HepG2 (cell line): Measurements from ENCODE around the gene UBAP2. TPM values are rescaled to one million over a fixed set of nuclear protein-coding genes. Genes with fewer than 3 reads are reported as not detected.

Source experiments
- ATAC-seq: fragments of 200-7000 bp; cut with Tn5 transposase; 3 replicates; pipeline ENCODE4 v1.9.1; 2020; ENCODE audit warnings: mild to moderate bottlenecking, moderate library complexity
- BruUV-seq: library from RNA; stranded (reverse); fragments of 400-500 nt; replicated peaks from 2 replicates; lab custom pipeline; 2021; lab: Mats Ljungman, UMichigan
- CTCF ChIA-PET: fragments of 300-600 bp; formaldehyde crosslinking; extraction: SDS; loops from one replicate; lab custom pipeline; 2021; ENCODE audit warnings: low total read pairs, inconsistent platforms, low intra/inter-chr PET ratio; lab: Yijun Ruan, JAX
- POLR2A ChIA-PET: fragments of 350-600 bp; sonication (Branson Sonifier 250); formaldehyde crosslinking; loops from one replicate; lab custom pipeline; 2020; ENCODE audit warnings: antibody characterized with exemption, inconsistent platforms; lab: Yijun Ruan, JAX
- DNase-seq: peaks from one replicate; pipeline ENCODE4 v3.0.0-alpha.2; 2015; ENCODE audit warnings: low spot score
- FAIRE-seq: peaks from 3 replicates; lab custom pipeline; 2011; peaks lifted over from hg19 to GRCh38; lab: Jason Lieb, UNC
- H2AFZ ChIP-seq: one replicate; pipeline ENCODE4 v1.6.1; 2011; ENCODE audit warnings: low read length, inconsistent platforms
- H3K27ac ChIP-seq: fragments of 300-600 bp; 3 replicates; pipeline ENCODE4 v1.8.0; 2011; ENCODE audit warnings: mixed run types, mild to moderate bottlenecking, mixed read lengths, low read length, inconsistent platforms; ENCODE audit not compliant: insufficient read depth; ENCODE audit errors: extremely low read length
- H3K27me3 ChIP-seq, 2 experiments: fragments of 200-600 bp in 1 of 2; 2 replicates in 1 of 2; 3 replicates in 1 of 2; pipeline versions ENCODE4 v1.6.0 to v1.8.0; 2011; ENCODE audit warnings: low read length in 2 of 2, mild to moderate bottlenecking in 2 of 2, moderate library complexity in 2 of 2, inconsistent platforms in 1 of 2; ENCODE audit not compliant: insufficient read depth in 2 of 2, control insufficient read depth in 1 of 2
- H3K36me3 ChIP-seq, 2 experiments: fragments of 200-600 bp in 1 of 2; replicated peaks in 1 of 2; 2 replicates in 1 of 2; 3 replicates in 1 of 2; pipeline versions ENCODE4 v1.5.1 to v1.8.0; 2011; ENCODE audit warnings: low read length in 2 of 2, inconsistent platforms in 1 of 2; ENCODE audit not compliant: insufficient read depth in 2 of 2, control insufficient read depth in 1 of 2
- H3K4me1 ChIP-seq: 2 replicates; pipeline ENCODE4 v1.5.1; 2012; ENCODE audit warnings: low read length, inconsistent platforms; ENCODE audit not compliant: insufficient read depth
- H3K4me2 ChIP-seq: 2 replicates; pipeline ENCODE4 v1.6.0; 2011; ENCODE audit warnings: low read depth, low read length, inconsistent platforms
- H3K4me3 ChIP-seq, 3 experiments: fragments of 200-600 bp in 1 of 3; sonication (generic), shearing (Covaris generic) in 1 of 3; replicated peaks in 1 of 3; 2 replicates each; pipeline ENCODE4 v1.5.1; 2011 to 2016; ENCODE audit warnings: low read length in 3 of 3, inconsistent platforms in 2 of 3, low read depth in 2 of 3, mild to moderate bottlenecking in 2 of 3, control low read depth in 1 of 3, mixed read lengths in 1 of 3; ENCODE audit not compliant: insufficient read depth in 1 of 3
- H3K79me2 ChIP-seq: one replicate; pipeline ENCODE4 v1.6.1; 2011; ENCODE audit warnings: low read length, inconsistent platforms; ENCODE audit not compliant: insufficient read depth
- H3K9ac ChIP-seq: 2 replicates; pipeline ENCODE4 v1.6.0; 2011; ENCODE audit warnings: mild to moderate bottlenecking, low read depth, low read length, inconsistent platforms; ENCODE audit not compliant: insufficient read depth
- H3K9me3 ChIP-seq: 2 replicates; pipeline ENCODE4 v1.5.1; 2012; ENCODE audit warnings: mild to moderate bottlenecking, low read length
- H4K20me1 ChIP-seq: 2 replicates; pipeline ENCODE4 v1.6.0; 2011; ENCODE audit warnings: inconsistent platforms, mild to moderate bottlenecking, low read length, moderate library complexity; ENCODE audit not compliant: insufficient read depth
- HOXA5 ChIP-seq: sonication (generic); formaldehyde crosslinking; IDR thresholded peaks from 2 replicates; pipeline ENCODE4 v1.4.0; 2020; ENCODE audit warnings: missing genetic modification reagents
- KDM1A ChIP-seq: IDR thresholded peaks from 2 replicates; pipeline ENCODE4 v1.6.1; 2016; ENCODE audit warnings: missing compliant biosample characterization
- KMT2B ChIP-seq: IDR thresholded peaks from 2 replicates; pipeline ENCODE4 v1.6.1; 2016; ENCODE audit warnings: missing genetic modification reagents, missing compliant biosample characterization
- NCOR1 ChIP-seq: fragments of 200-600 bp; sonication (generic); IDR thresholded peaks from 2 replicates; pipeline ENCODE4 v1.7.0; 2017; ENCODE audit warnings: antibody characterized with exemption, low read length, borderline replicate concordance
- PCBP2 ChIP-seq: fragments of 200-400 bp; formaldehyde crosslinking; optimal IDR thresholded peaks from 2 replicates; pipeline ENCODE3; 2018; ENCODE audit warnings: low read length, low read depth; ENCODE audit not compliant: poor library complexity, severe bottlenecking
- PRPF4 ChIP-seq: fragments of 200-400 bp; formaldehyde crosslinking; IDR thresholded peaks from 2 replicates; pipeline ENCODE4 v1.6.1; 2016; ENCODE audit warnings: low read length, low read depth; ENCODE audit not compliant: poor library complexity, severe bottlenecking
- RFXANK ChIP-seq: IDR thresholded peaks from 2 replicates; pipeline ENCODE4 v1.6.1; 2016
- SIN3B ChIP-seq: fragments of 150-350 bp; IDR thresholded peaks from 2 replicates; pipeline ENCODE4 v1.6.1; 2014; ENCODE audit warnings: low read length
- TRIM24 ChIP-seq: sonication (generic); formaldehyde crosslinking; IDR thresholded peaks from 2 replicates; pipeline ENCODE4 v1.8.0; 2022; ENCODE audit warnings: mild to moderate bottlenecking, missing genetic modification reagents
- U2AF1 ChIP-seq: fragments of 200-400 bp; formaldehyde crosslinking; optimal IDR thresholded peaks from 2 replicates; pipeline ENCODE3; 2017; ENCODE audit warnings: mild to moderate bottlenecking, low read depth, low read length
- ZIK1 ChIP-seq: sonication (generic); formaldehyde crosslinking; IDR thresholded peaks from 2 replicates; pipeline ENCODE4 v1.5.0; 2020; ENCODE audit warnings: mild to moderate bottlenecking, low read depth, missing genetic modification reagents, borderline replicate concordance
- ZKSCAN8 ChIP-seq: IDR thresholded peaks from 2 replicates; pipeline ENCODE4 v1.6.1; 2016; ENCODE audit warnings: borderline replicate concordance, missing genetic modification reagents, missing compliant biosample characterization
- ZNF326 ChIP-seq: sonication (generic); formaldehyde crosslinking; IDR thresholded peaks from 2 replicates; pipeline ENCODE4 v1.4.0; 2020; ENCODE audit warnings: missing genetic modification reagents, borderline replicate concordance
- ZNF33A ChIP-seq: sonication (generic); formaldehyde crosslinking; IDR thresholded peaks from 2 replicates; pipeline ENCODE4 v1.5.1; 2020; ENCODE audit warnings: missing genetic modification reagents, mild to moderate bottlenecking, moderate library complexity, borderline replicate concordance
- ZNF556 ChIP-seq: sonication (generic); formaldehyde crosslinking; IDR thresholded peaks from 2 replicates; pipeline ENCODE4 v1.4.0; 2020; ENCODE audit warnings: mild to moderate bottlenecking, missing genetic modification reagents, borderline replicate concordance
- ZNF558 ChIP-seq: sonication (generic); formaldehyde crosslinking; IDR thresholded peaks from 2 replicates; pipeline ENCODE4 v1.9.0; 2022; ENCODE audit warnings: mild to moderate bottlenecking, missing genetic modification reagents, borderline replicate concordance
- ZNF703 ChIP-seq: sonication (generic); formaldehyde crosslinking; IDR thresholded peaks from 2 replicates; pipeline ENCODE4 v1.5.1; 2020; ENCODE audit warnings: missing genetic modification reagents, mild to moderate bottlenecking, moderate library complexity, borderline replicate concordance
- WGBS: methylation state at CpG from one replicate; pipeline ENCODE4 v1.1.6; 2017; ENCODE audit warnings: low lambda C conversion rate; 5-methylcytosine and 5-hydroxymethylcytosine counted together
- in situ Hi-C: cut with HindIII; loops from 2 replicates; pipeline ENCODE4 v1.10.0; 2017; ENCODE audit warnings: low pct_unique_long_range_greater_than_20kb; ENCODE audit not compliant: extremely low pct_ligation_motif_present
- intact Hi-C: fragments of 100-400 bp; cut with micrococcal nuclease; formaldehyde crosslinking; loops from one replicate; pipeline ENCODE4 v1.10.0; 2022; ENCODE audit not compliant: unreplicated experiment
- polyA plus RNA-seq, 8 experiments: library from polyadenylated mRNA; depleted of rRNA in 3 of 8; stranded (reverse) in 7 of 8; unstranded in 1 of 8; fragments of >200 nt; fragmentation: Illumina TruSeq in 4 of 8; extraction: Trizol in 4 of 8; gene quantifications; 2 replicates each; pipeline versions ENCODE4 v1.2.1 to v1.2.3, GENCODE V29; 2011 to 2016; ENCODE audit warnings: low read depth in 4 of 8, missing spikeins in 1 of 8, mixed read lengths in 1 of 8; ENCODE audit not compliant: insufficient read depth in 1 of 8
- total RNA-seq, 5 experiments: library from RNA; depleted of rRNA; stranded (reverse); fragments of >200 nt; fragmentation: Illumina TruSeq; extraction: Trizol; gene quantifications; 2 replicates each; pipeline ENCODE4 v1.2.3, GENCODE V29; 2016; ENCODE audit warnings: low read depth in 1 of 5
- TF ChIP-seq, protein P1 (sequence below): sonication (generic); formaldehyde crosslinking; IDR thresholded peaks from 2 replicates; pipeline ENCODE4 v1.4.0; 2020; ENCODE audit warnings: missing genetic modification reagents
- TF ChIP-seq, protein P2 (sequence below): sonication (generic); formaldehyde crosslinking; IDR thresholded peaks from 2 replicates; pipeline ENCODE4 v1.8.0; 2022; ENCODE audit warnings: missing genetic modification reagents, mild to moderate bottlenecking, inconsistent platforms, borderline replicate concordance
- TF ChIP-seq, protein P3 (sequence below): conservative IDR thresholded peaks from 2 replicates; pipeline ENCODE4 v1.6.1; 2018; ENCODE audit warnings: missing genetic modification reagents
- TF ChIP-seq, protein P4 (sequence below): sonication (generic); formaldehyde crosslinking; IDR thresholded peaks from 2 replicates; pipeline ENCODE4 v1.8.1; 2023; ENCODE audit warnings: mild to moderate bottlenecking, moderate library complexity, missing genetic modification reagents

UBAP2 gene
- total and polyA plus RNA-seq, 2 of the 13 experiments (the other 11 are each of a cell fraction or from before 2014, with no cell fraction given) = 19.0 to 22.0 TPM

DNA sequence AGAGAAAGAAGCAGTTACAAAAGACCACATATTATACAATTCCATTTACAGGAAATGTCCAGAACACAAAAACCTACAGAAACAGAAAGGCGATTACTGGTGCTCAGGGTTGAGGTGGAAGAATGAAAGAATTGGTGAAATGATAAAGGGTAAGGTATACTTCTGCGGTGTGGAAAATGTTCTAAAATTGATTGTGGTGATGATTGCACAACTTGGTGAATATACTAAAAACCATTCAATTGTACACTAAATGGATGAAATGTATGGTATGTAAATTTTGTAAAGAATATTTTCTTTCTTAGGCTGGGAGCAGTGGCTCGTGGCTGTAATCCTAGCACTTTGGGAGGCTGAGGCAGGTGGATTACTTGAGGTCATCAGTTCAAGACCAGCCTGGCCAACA, 72.3 kb downstream of the UBAP2 start (continued):
- TF ChIP-seq PRPF4 = no peak
- TF ChIP-seq, protein P1, sequence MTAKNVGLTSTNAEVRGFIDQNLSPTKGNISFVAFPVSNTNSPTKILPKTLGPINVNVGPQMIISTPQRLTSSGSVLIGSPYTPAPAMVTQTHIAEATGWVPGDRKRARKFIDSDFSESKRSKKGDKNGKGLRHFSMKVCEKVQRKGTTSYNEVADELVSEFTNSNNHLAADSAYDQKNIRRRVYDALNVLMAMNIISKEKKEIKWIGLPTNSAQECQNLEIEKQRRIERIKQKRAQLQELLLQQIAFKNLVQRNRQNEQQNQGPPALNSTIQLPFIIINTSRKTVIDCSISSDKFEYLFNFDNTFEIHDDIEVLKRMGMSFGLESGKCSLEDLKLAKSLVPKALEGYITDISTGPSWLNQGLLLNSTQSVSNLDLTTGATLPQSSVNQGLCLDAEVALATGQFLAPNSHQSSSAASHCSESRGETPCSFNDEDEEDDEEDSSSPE (CRISPR knock-in tag) = no peak
- TF ChIP-seq ZNF558 (CRISPR knock-in tag) = no peak
- no peak for TF ChIP-seq KMT2B
- no peak for TF ChIP-seq PCBP2
- TF ChIP-seq KDM1A = no peak
- no peak for TF ChIP-seq SIN3B

DNA sequence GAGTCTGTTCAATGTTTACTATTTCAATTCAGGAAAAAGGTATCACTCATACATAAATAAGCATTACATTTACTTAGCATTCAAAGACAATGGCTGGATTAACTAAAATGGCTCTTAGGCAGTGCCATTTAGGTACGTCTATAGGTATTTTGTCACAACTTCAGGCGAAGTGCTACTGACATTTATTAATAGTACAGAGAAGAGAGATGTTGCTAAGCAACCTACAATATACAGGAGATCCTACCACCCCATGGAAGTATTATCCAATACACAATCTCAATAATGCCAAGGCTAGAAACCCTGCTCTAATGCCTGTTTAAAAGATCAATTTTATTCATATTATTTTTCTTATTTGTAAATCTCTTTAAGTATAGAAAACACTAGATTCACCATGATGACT, 76.0 kb downstream of the UBAP2 start:
- ChIA-PET POLR2A (no interaction called here), CTCF (no interaction called here)
- Histone ChIP-seq H3K27me3 (no peaks in the 10 kb centered on the region), H3K9me3 (no peaks in the 10 kb centered on the region), H3K27ac (no peak overlapping the region), H4K20me1 (no peaks in the 10 kb centered on the region), H3K9ac (no peak overlapping the region), H3K79me2 (no peaks in the 10 kb centered on the region), H3K4me1 (peaks cover 6% of the 10 kb centered on the region; the same call in 1 of the 2 replicates), H3K4me3 (no peak overlapping the region), H3K36me3 (peaks cover 14 to 31% of the 10 kb centered on the region in 2 experiments), H3K4me2 (no peak overlapping the region), H2AFZ (no peak overlapping the region)
- TF ChIP-seq NCOR1 = no peak
- no peak for TF ChIP-seq ZIK1 (CRISPR knock-in tag)
- no peak for TF ChIP-seq HOXA5 (CRISPR knock-in tag)
- TF ChIP-seq, protein P2, sequence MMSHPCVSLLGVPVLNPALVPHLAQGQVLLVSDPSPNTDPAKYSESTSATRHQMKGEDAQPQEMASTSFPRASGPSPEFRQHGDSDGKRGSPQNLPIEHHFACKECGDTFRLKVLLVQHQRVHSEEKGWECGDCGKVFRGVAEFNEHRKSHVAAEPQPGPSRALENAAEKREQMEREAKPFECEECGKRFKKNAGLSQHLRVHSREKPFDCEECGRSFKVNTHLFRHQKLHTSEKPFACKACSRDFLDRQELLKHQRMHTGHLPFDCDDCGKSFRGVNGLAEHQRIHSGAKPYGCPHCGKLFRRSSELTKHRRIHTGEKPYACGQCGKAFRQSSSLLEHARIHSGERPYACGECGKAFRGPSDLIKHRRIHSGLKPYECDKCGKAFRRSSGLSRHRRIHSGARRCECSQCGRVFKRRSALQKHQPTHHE (CRISPR knock-in tag) = no peak
- no peak for TF ChIP-seq ZNF33A (CRISPR knock-in tag)
- no peak for TF ChIP-seq ZNF326 (CRISPR knock-in tag)
- TF ChIP-seq ZKSCAN8 = no peak
- no peak for TF ChIP-seq TRIM24 (CRISPR knock-in tag)
- TF ChIP-seq ZNF703 (CRISPR knock-in tag) = no peak
- TF ChIP-seq RFXANK (CRISPR knock-in tag) = no peak
- TF ChIP-seq, protein P3, sequence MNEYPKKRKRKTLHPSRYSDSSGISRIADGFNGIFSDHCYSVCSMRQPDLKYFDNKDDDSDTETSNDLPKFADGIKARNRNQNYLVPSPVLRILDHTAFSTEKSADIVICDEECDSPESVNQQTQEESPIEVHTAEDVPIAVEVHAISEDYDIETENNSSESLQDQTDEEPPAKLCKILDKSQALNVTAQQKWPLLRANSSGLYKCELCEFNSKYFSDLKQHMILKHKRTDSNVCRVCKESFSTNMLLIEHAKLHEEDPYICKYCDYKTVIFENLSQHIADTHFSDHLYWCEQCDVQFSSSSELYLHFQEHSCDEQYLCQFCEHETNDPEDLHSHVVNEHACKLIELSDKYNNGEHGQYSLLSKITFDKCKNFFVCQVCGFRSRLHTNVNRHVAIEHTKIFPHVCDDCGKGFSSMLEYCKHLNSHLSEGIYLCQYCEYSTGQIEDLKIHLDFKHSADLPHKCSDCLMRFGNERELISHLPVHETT (CRISPR knock-in tag) = no peak
- TF ChIP-seq, protein P4, sequence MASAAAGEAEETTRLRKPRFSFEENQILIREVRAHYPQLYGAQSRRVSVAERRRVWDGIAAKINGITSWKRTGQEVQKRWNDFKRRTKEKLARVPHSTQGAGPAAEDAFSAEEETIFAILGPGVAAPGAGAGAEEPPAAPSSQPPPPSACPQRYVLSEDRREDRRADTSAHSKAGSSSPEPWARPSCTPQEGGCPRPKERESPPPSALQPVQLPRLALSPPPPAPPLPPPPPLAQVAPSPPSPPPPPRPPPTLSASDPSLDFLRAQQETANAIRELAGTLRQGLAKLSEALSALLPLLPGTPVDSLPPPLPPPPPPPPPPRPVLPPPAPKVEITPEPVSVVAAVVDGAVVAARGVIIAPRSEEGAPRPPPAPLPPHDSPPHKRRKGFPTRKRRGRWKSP = no peak
- TF ChIP-seq U2AF1 = no peak
- TF ChIP-seq ZNF556 (CRISPR knock-in tag) = no peak
- DNase-seq = no peak
- BruUV-seq = no TSS peak
- intact Hi-C loops = no loop called here
- no peak for FAIRE-seq
- in situ Hi-C loops = no loop called here
- no peak for ATAC-seq
- 95% methylated on average over 2 of the region's 2 CpGs for WGBS
